ENCODE results near the gene ARID1B. TPM values are rescaled to one million over a fixed set of nuclear protein-coding genes. Genes with fewer than 3 reads are reported as not detected.

Gene ARID1B
- total RNA-seq, 1 experiment from 2014 or later, result 58.8 TPM

DNA sequence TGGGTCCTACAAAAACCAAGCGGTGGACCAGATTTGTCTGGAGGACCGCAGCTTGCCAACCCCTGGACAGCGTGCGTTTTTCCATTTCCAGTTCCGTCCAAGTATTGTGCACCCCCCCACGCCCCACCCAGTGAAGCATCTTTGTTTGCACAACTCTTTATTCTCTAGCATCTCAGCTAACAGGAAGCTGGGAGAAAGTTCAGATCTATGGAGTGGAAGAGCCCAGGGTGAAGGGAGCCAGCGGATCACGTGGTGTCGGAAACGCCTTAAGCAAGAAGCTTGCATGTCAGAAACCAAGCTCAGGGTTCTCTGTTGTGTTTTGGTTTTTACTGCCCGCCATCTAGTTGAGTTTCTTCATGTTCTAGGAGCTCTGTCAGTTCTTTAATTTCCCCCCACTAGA, 29.9 kb downstream of the ARID1B start:
- Mint-ChIP-seq H3K9me3 (ENCODE audit: unreplicated experiment) (no peaks in the 10 kb centered on the region), H3K27me3 (ENCODE audit: insufficient read depth, unreplicated experiment) (no peaks in the 10 kb centered on the region), H3K27ac (ENCODE audit: unreplicated experiment) (no peak overlapping the region), H3K4me1 (ENCODE audit: low read depth, unreplicated experiment) (no peaks in the 10 kb centered on the region), H3K4me3 (ENCODE audit: unreplicated experiment) (no peak overlapping the region), H3K36me3 (ENCODE audit: insufficient read depth, unreplicated experiment) (no peaks in the 10 kb centered on the region)
- Histone ChIP-seq H3K4me3 (ENCODE audit: low read depth, low read length) (no peak overlapping the region), H3K27me3 (replicated peaks; ENCODE audit: control insufficient read depth, insufficient read depth, low read length) (no peaks in the 10 kb centered on the region), H3K4me1 (no peaks in the 10 kb centered on the region), H3K9me3 (no peaks in the 10 kb centered on the region), H3K36me3 (ENCODE audit: control insufficient read depth, insufficient read depth, low read length) (no peaks in the 10 kb centered on the region)
- BruUV-seq (replicated peaks), result no TSS peak
- TF ChIP-seq, protein P1, sequence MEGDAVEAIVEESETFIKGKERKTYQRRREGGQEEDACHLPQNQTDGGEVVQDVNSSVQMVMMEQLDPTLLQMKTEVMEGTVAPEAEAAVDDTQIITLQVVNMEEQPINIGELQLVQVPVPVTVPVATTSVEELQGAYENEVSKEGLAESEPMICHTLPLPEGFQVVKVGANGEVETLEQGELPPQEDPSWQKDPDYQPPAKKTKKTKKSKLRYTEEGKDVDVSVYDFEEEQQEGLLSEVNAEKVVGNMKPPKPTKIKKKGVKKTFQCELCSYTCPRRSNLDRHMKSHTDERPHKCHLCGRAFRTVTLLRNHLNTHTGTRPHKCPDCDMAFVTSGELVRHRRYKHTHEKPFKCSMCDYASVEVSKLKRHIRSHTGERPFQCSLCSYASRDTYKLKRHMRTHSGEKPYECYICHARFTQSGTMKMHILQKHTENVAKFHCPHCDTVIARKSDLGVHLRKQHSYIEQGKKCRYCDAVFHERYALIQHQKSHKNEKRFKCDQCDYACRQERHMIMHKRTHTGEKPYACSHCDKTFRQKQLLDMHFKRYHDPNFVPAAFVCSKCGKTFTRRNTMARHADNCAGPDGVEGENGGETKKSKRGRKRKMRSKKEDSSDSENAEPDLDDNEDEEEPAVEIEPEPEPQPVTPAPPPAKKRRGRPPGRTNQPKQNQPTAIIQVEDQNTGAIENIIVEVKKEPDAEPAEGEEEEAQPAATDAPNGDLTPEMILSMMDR (IDR thresholded peaks at IDR 0.05; ENCODE audit: insufficient read depth in 1 of 2, low read depth in 1 of 2, low read length in 1 of 2, severe bottlenecking in 1 of 2, unreplicated experiment in 1 of 2), result no peak
- intact Hi-C loops (cut with micrococcal nuclease; ENCODE audit: unreplicated experiment), result no loop called here
- no peak for DNase-seq
- POLR2A ChIA-PET, result no interaction called here
- CTCF ChIA-PET, result no interaction called here

DNA sequence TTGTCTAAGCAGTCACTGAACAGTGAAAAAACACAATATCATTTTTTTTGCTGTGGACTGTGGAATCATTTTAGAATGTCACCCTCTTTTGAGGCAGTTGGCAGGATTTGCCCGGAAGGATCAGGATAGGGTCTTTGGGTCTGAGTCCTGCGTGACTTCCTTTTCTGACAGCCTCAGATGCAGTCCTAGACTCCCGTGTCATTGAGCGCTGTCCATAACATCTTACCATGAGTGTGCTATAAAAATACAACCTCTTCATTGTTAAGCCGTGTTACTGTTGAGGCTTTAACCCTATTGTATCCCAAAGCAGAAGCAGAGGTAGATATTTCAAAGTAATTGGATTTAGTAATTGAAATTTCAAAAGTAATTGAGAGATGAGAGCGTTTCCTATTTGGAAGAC, 30.6 kb downstream of the ARID1B start:
- H3K9me3 ChIP-seq, result no peaks in the 10 kb centered on the region
- Mint-ChIP-seq H3K4me1 (ENCODE audit: low read depth, unreplicated experiment) (no peaks in the 10 kb centered on the region), H3K4me3 (ENCODE audit: unreplicated experiment) (no peak overlapping the region), H3K27ac (ENCODE audit: unreplicated experiment) (no peak overlapping the region), H3K27me3 (ENCODE audit: insufficient read depth, unreplicated experiment) (no peaks in the 10 kb centered on the region), H3K9me3 (ENCODE audit: unreplicated experiment) (no peaks in the 10 kb centered on the region), H3K36me3 (ENCODE audit: insufficient read depth, unreplicated experiment) (no peaks in the 10 kb centered on the region)
- H3K4me1 ChIP-seq, result no peaks in the 10 kb centered on the region
- no TSS peak for BruUV-seq (replicated peaks)
- ChIA-PET POLR2A (no interaction called here), CTCF (no interaction called here)
- H3K27me3 ChIP-seq (replicated peaks; ENCODE audit: control insufficient read depth, insufficient read depth, low read length), result no peaks in the 10 kb centered on the region
- TF ChIP-seq, protein P1 (IDR thresholded peaks at IDR 0.05; ENCODE audit: insufficient read depth in 1 of 2, low read depth in 1 of 2, low read length in 1 of 2, severe bottlenecking in 1 of 2, unreplicated experiment in 1 of 2), result no peak
- DNase-seq, result no peak
- intact Hi-C loops (cut with micrococcal nuclease; ENCODE audit: unreplicated experiment), result no loop called here
- H3K36me3 ChIP-seq (ENCODE audit: control insufficient read depth, insufficient read depth, low read length), result no peaks in the 10 kb centered on the region
- no peak overlapping the region for H3K4me3 ChIP-seq (ENCODE audit: low read depth, low read length)

DNA sequence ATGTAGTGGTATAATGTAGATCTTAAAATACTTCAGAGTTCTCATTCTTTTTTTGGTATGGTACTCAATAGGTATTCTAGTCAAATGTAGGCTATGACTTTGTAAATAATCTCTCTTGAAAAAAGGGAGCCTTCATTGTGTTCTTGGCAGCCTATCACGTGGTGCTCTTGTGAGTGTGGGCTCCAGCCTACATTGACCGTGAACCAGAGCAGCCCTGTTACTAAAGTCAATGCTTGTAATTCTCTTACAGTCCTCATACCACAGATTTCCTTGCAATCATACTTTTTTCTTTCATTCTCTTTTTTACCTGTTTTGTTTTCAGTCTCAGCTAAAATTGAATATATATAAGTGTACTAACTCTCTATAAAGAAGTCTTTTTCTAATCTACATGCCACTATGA, 31.1 kb downstream of the ARID1B start:
- H3K4me1 ChIP-seq, result no peaks in the 10 kb centered on the region
- DNase-seq, result no peak
- H3K36me3 ChIP-seq (ENCODE audit: control insufficient read depth, insufficient read depth, low read length), result no peaks in the 10 kb centered on the region
- Mint-ChIP-seq H3K4me1 (ENCODE audit: low read depth, unreplicated experiment) (no peaks in the 10 kb centered on the region), H3K9me3 (ENCODE audit: unreplicated experiment) (no peaks in the 10 kb centered on the region), H3K36me3 (ENCODE audit: insufficient read depth, unreplicated experiment) (no peaks in the 10 kb centered on the region), H3K27me3 (ENCODE audit: insufficient read depth, unreplicated experiment) (no peaks in the 10 kb centered on the region), H3K27ac (ENCODE audit: unreplicated experiment) (no peak overlapping the region), H3K4me3 (ENCODE audit: unreplicated experiment) (no peak overlapping the region)
- intact Hi-C loops (cut with micrococcal nuclease; ENCODE audit: unreplicated experiment), result no loop called here
- BruUV-seq (replicated peaks), result no TSS peak
- no peaks in the 10 kb centered on the region for H3K9me3 ChIP-seq
- CTCF ChIA-PET, result no interaction called here
- POLR2A ChIA-PET, result no interaction called here
- TF ChIP-seq, protein P1 (IDR thresholded peaks at IDR 0.05; ENCODE audit: insufficient read depth in 1 of 2, low read depth in 1 of 2, low read length in 1 of 2, severe bottlenecking in 1 of 2, unreplicated experiment in 1 of 2), result no peak
- H3K27me3 ChIP-seq (replicated peaks; ENCODE audit: control insufficient read depth, insufficient read depth, low read length), result no peaks in the 10 kb centered on the region
- H3K4me3 ChIP-seq (ENCODE audit: low read depth, low read length), result no peak overlapping the region

All from Caco-2 (cell line).